Smooth muscle cell (in vitro differentiated cells): ENCODE measurements around the gene TFPI2. TPM values are rescaled to one million over a fixed set of nuclear protein-coding genes. Genes with fewer than 3 reads are reported as not detected.

Experiments
- polyA plus RNA-seq: library from polyadenylated mRNA; unstranded; fragments of >200 nt; fragmentation: Nextera tagmentation; extraction: Ambion mirVana; gene quantifications from 2 replicates; pipeline ENCODE4 v1.2.1, GENCODE V29; 2016
- small RNA-seq: library from RNA; depleted of rRNA; stranded (forward); fragments of <200 nt; gene quantifications from one replicate; pipeline ENCODE3, GENCODE V24; 2014
- total RNA-seq: library from RNA; depleted of rRNA; stranded (reverse); fragments of >200 nt; gene quantifications from 2 replicates; pipeline ENCODE4 v1.2.3, GENCODE V29; 2014

The TFPI2 gene
- total and polyA plus RNA-seq, 2 experiments from 2014 or later: 104 to 139 TPM

Small RNA genes lying within 50 kb of the gene (small RNA-seq; reads per million reads assigned to genes)
- gene AC002076.2: not detected

Other genes starting within 250 kb of the TFPI2 start
- gene GNGT1, start 15.8 kb upstream of the TFPI2 start, total RNA-seq: not detected in 2 replicates
- not detected in 2 replicates for gene GNGT1, start 15.8 kb upstream of the TFPI2 start, polyA plus RNA-seq
- 13.4 and 18.9 TPM in 2 replicates for gene GNG11, start 31.0 kb upstream of the TFPI2 start, total RNA-seq
- gene GNG11, start 31.0 kb upstream of the TFPI2 start, polyA plus RNA-seq: 22.3 and 31.2 TPM in 2 replicates
- gene BET1, start 113.6 kb upstream of the TFPI2 start, total RNA-seq: 59.6 and 76.3 TPM in 2 replicates
- gene BET1, start 113.6 kb upstream of the TFPI2 start, polyA plus RNA-seq: 45.9 and 46.8 TPM in 2 replicates